Measurements from ENCODE around the gene OR5V1.

DNA sequence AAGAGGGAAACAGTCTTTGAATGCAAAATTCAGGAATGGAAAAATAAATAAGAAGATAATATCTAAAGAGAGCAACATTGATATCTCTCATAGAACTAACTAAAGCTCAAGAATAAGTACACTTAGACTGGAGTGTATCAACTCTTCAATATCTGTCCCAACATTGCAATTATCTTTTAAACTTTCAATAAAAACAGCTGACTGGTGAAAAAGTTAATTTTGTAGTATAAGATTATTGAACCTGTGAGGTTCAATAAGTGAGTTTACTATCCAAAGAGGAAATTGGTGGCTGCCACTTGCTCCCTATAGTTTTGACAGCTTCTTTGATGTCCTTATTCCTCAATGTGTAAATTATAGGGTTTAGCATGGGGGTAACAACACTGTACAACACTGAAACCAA, 13.7 kb downstream of the OR5V1 start:
- no peak for TF ChIP-seq EZH2phosphoT487 (IDR thresholded peaks at IDR 0.05; ENCODE audit: insufficient read depth, low read depth)
- no peak for TF ChIP-seq EZH2 (IDR thresholded peaks at IDR 0.05; ENCODE audit: insufficient read depth, poor library complexity, severe bottlenecking)

Data from GM23248 (cell line).